IPS-18a (cell line): ENCODE measurements around the gene DZIP1L.

ENCODE experiments used
- H3K27ac ChIP-seq: one replicate; pipeline ENCODE4 v1.5.1; 2013; ENCODE audit warnings: low read length
- H3K27me3 ChIP-seq: one replicate; pipeline ENCODE4 v1.6.1; 2013; ENCODE audit warnings: mild to moderate bottlenecking, low read length; ENCODE audit not compliant: control insufficient read depth, insufficient read depth
- H3K36me3 ChIP-seq: one replicate; pipeline ENCODE4 v1.6.1; 2013; ENCODE audit warnings: low read depth, low read length; ENCODE audit not compliant: control insufficient read depth
- H3K4me1 ChIP-seq: one replicate; pipeline ENCODE4 v1.6.1; 2013; ENCODE audit warnings: low read depth, low read length; ENCODE audit not compliant: control insufficient read depth
- H3K4me3 ChIP-seq: one replicate; pipeline ENCODE4 v1.5.1; 2013; ENCODE audit warnings: low read length
- H3K9ac ChIP-seq: one replicate; pipeline ENCODE4 v1.6.1; 2013; ENCODE audit warnings: mild to moderate bottlenecking, low read length, moderate library complexity
- H3K9me3 ChIP-seq: one replicate; pipeline ENCODE4 v1.6.1; 2013; ENCODE audit warnings: low read depth, low read length; ENCODE audit not compliant: control insufficient read depth

DZIP1L gene

DNA sequence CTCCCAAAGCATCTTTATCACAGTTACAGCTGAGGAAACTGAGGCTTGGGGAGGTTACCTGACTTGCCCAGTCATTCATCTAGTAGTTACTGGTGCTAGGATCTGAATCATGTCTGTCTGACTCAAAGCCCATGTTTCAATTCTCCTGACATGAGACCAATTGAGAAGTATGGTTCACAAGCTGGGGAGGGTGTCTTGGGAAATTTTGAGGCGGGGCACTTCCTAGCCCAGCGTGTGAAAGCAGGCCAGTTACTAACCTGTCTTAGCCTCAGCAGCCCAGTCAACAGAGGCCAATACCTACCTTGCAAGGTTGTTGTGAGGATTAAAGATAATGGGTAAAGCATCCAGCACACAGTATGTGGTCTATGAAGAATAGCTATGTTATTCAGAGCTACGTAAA is 68.5 kb downstream of the DZIP1L start:
- Histone ChIP-seq H3K4me3 (peak overlapping the region; percentile 15), H3K27ac (peak overlapping the region; percentile 14)

DNA sequence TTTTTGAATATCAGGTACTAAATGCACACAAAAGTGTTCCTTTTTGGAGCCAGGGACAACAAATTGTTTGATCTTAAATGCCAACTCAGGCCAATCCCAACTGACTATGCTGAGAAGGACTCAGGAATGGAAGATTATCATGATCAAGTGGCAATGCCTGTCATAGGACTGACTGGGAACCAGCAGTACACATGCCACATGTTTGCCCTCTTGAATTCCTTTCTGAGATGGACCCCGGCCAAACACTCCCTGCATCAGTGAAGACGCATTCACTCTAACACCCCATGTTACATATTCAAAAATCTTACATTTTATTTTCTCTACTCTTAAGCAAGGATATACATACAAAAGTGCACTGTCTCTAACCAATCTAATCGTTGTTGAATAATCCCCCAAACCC is 69.3 kb downstream of the DZIP1L start:
- Histone ChIP-seq H3K9ac (no peak overlapping the region), H3K27me3 (no peaks in the 10 kb centered on the region), H3K27ac (no peak overlapping the region), H3K4me3 (no peak overlapping the region), H3K36me3 (no peaks in the 10 kb centered on the region), H3K4me1 (peaks cover 17% of the 10 kb centered on the region), H3K9me3 (no peaks in the 10 kb centered on the region)

More for the DNA sequence above, 68.5 kb downstream of the DZIP1L start:
- H3K27me3 ChIP-seq, result no peaks in the 10 kb centered on the region
- H3K36me3 ChIP-seq, result no peaks in the 10 kb centered on the region
- no peak overlapping the region for H3K9ac ChIP-seq
- no peaks in the 10 kb centered on the region for H3K9me3 ChIP-seq
- peaks cover 17% of the 10 kb centered on the region for H3K4me1 ChIP-seq

GRCh38 chr3:138043266-138044029 is 72.0 kb downstream of the DZIP1L start:
- no peak overlapping the region for H3K4me3 ChIP-seq
- no peaks in the 10 kb centered on the region for H3K9me3 ChIP-seq
- H3K4me1 ChIP-seq, result peaks cover 17% of the 10 kb centered on the region
- no peaks in the 10 kb centered on the region for H3K36me3 ChIP-seq
- H3K9ac ChIP-seq, result no peak overlapping the region
- H3K27me3 ChIP-seq, result no peaks in the 10 kb centered on the region
- no peak overlapping the region for H3K27ac ChIP-seq

DNA sequence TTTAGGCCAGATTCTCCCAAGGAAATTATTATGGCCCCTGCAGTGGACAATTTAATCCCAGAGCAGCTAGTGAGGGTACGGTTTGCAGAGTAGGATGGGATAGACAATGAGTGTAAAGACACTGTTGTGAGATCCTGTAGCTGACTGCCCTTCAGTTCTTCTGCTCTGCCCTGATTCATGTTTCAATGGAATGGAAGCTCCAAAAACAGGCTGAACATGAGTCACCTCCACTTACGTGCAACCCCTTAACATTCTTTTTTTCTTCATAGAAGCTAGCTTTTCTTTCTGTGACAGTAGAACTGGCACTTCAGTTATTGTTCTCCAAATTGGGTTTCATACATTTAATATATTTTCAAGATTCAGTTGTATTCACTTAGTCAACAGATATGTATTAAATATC is 73.4 kb downstream of the DZIP1L start:
- H3K27me3 ChIP-seq, result no peaks in the 10 kb centered on the region
- no peak overlapping the region for H3K4me3 ChIP-seq
- no peaks in the 10 kb centered on the region for H3K36me3 ChIP-seq
- H3K9ac ChIP-seq, result no peak overlapping the region
- no peak overlapping the region for H3K27ac ChIP-seq
- peaks cover 7% of the 10 kb centered on the region for H3K4me1 ChIP-seq
- H3K9me3 ChIP-seq, result no peaks in the 10 kb centered on the region

DNA sequence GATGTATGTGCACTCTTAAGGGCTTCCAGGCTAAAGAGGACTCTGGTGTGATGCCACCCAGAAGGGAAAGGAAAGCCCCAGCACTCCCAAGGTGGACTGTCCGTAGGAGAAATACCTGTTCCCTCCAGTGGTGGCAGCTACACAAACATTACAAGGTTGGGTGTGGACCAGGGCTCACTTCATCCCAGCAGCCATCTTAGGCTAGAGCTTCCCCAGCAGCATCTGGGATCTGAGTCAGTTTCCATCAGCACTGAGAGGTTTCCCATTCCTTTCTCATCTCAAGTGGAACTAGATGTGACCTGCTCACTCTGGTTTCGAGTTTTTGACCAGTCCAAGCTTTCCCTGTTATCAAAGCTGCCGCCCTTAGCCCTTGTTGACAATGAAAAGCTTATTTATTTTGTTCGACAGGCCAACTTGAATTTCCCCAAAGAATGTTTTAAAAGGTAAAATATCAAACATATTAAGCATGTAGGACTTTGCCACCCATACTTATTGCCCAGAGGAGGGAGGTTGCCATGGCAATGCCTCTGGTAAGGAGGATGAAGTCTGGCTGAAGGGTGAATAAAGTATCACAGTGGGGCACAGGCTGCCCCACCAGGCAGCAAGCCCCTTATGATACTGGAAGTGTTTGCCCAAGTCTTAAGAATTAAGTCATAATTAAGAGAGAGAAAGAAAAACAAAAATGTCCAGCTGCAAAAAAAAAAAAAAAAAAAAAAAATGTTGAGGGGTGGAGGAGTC is 76.5 kb downstream of the DZIP1L start:
- no peaks in the 10 kb centered on the region for H3K4me1 ChIP-seq
- H3K9ac ChIP-seq, result no peak overlapping the region
- H3K4me3 ChIP-seq, result no peak overlapping the region
- no peaks in the 10 kb centered on the region for H3K9me3 ChIP-seq
- H3K36me3 ChIP-seq, result no peaks in the 10 kb centered on the region
- no peaks in the 10 kb centered on the region for H3K27me3 ChIP-seq
- H3K27ac ChIP-seq, result no peak overlapping the region

DNA sequence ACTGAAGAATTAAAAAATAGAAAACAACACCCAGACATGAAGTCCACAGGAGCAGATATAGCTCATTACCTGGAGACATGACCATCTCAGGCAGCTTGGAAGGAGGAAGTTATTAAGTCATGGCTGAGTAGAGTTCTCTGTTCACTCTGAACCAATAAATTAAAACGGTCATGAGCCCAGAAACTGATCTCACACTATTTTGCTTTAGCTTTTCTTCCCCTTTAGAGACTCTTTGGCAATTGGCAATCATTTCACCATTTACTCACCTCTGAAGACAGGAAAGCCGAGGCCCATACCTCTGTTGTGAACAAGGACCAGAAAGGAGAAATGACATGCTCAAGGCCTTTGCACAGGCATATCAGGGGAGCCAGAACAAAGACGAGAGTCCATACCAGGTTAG is 78.8 kb downstream of the DZIP1L start:
- Histone ChIP-seq H3K27me3 (no peaks in the 10 kb centered on the region), H3K9ac (no peak overlapping the region), H3K9me3 (no peaks in the 10 kb centered on the region), H3K36me3 (no peaks in the 10 kb centered on the region), H3K27ac (no peak overlapping the region), H3K4me3 (no peak overlapping the region), H3K4me1 (no peaks in the 10 kb centered on the region)

DNA sequence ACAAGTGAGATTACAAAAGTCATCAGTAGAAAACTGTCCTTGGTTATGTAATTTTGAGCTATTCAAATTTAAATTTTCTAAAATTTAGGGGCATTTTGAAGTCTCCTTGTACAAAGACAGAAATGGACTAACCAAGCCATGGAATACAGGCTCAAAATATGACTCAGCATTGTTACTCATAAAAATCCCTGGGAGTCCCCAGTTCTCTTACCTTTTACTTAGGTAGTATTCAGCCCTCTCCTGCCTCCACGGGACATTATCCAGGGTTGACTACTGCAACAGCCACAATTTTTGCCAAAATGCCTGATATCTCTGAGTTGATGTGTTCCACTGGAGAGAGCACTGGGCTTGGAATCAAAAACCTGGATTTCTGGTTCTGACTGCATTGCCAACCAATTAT is 80.5 kb downstream of the DZIP1L start:
- Histone ChIP-seq H3K27ac (no peak overlapping the region), H3K9me3 (no peaks in the 10 kb centered on the region), H3K36me3 (no peaks in the 10 kb centered on the region), H3K4me3 (no peak overlapping the region), H3K27me3 (no peaks in the 10 kb centered on the region), H3K4me1 (no peaks in the 10 kb centered on the region), H3K9ac (no peak overlapping the region)

- Histone ChIP-seq H3K9ac (no peak overlapping the region), H3K4me1 (no peaks in the 10 kb centered on the region), H3K27me3 (no peaks in the 10 kb centered on the region), H3K27ac (no peak overlapping the region), H3K9me3 (no peaks in the 10 kb centered on the region), H3K36me3 (no peaks in the 10 kb centered on the region), H3K4me3 (no peak overlapping the region)
These were observed 82.2 kb downstream of the DZIP1L start for GRCh38 chr3:138033202-138033691.

DNA sequence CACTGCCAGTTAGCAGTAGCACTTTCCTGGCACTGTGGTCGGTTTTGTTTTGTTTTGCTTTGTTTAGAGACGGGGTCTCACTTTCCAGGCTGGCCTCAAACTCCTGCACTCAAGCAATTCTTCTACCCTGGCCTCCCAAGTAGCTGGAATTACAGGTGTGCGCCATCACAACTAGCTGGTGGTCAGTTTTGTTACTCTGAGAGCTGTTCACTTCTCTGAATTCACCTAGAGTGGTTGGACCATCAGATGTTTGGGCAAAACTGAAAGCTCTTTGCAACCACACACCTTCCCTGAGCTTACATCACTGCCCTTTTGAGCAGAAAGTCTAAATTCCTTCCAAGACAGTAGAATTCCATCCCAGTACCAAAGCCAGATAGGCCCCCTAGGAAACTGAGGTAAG is 82.8 kb downstream of the DZIP1L start:
- no peaks in the 10 kb centered on the region for H3K4me1 ChIP-seq
- H3K27me3 ChIP-seq, result no peaks in the 10 kb centered on the region
- no peak overlapping the region for H3K9ac ChIP-seq
- no peaks in the 10 kb centered on the region for H3K9me3 ChIP-seq
- H3K36me3 ChIP-seq, result no peaks in the 10 kb centered on the region
- H3K27ac ChIP-seq, result no peak overlapping the region
- H3K4me3 ChIP-seq, result no peak overlapping the region

DNA sequence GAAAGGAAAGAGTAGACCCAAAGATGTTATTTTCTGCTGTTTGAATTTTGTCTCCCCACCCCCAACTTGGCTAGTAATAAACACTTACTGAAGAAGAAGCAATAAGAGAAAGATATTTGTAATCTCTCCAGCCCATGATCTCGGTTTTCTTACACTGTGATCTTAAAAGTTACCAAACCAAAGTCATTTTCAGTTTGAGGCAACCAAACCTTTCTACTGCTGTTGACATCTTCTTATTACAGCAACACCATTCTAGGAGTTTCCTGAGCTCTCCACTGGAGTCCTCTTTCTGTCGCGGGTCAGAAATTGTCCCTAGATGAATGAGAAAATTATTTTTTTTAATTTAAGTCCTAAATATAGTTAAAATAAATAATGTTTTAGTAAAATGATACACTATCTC is 83.9 kb downstream of the DZIP1L start:
- Histone ChIP-seq H3K27me3 (no peaks in the 10 kb centered on the region), H3K4me1 (no peaks in the 10 kb centered on the region), H3K27ac (no peak overlapping the region), H3K36me3 (no peaks in the 10 kb centered on the region), H3K9ac (no peak overlapping the region), H3K9me3 (no peaks in the 10 kb centered on the region), H3K4me3 (no peak overlapping the region)

GRCh38 chr3:138030734-138031280 is 84.6 kb downstream of the DZIP1L start:
- Histone ChIP-seq H3K36me3 (no peaks in the 10 kb centered on the region), H3K4me1 (no peaks in the 10 kb centered on the region), H3K9me3 (no peaks in the 10 kb centered on the region), H3K4me3 (no peak overlapping the region), H3K27ac (no peak overlapping the region), H3K9ac (no peak overlapping the region), H3K27me3 (no peaks in the 10 kb centered on the region)
